HG02884 (cell line): Measurements from ENCODE around the gene TEPSIN.
"Not testable (repeated sequence)": the region's sequence is repeated elsewhere in the genome, so short reads cannot be mapped to it uniquely, and the experiment has no call there.

ENCODE experiments used
- ATAC-seq: cut with Tn5 transposase; IDR thresholded peaks from one replicate; pipeline ENCODE4 v1.9.1; 2021; ENCODE audit warnings: mild to moderate bottlenecking, moderate library complexity; ENCODE audit not compliant: unreplicated experiment

Gene TEPSIN

GRCh38 chr17:81237591-81238489, 1.0 kb downstream of the TEPSIN start:
- ATAC-seq = no peak

- no peak for ATAC-seq
Measured at GRCh38 chr17:81236784-81237183, 2.1 kb downstream of the TEPSIN start.

GRCh38 chr17:81235822-81236740, 2.8 kb downstream of the TEPSIN start:
- no peak for ATAC-seq

GRCh38 chr17:81234940-81235821, 3.7 kb downstream of the TEPSIN start:
- ATAC-seq = no peak

GRCh38 chr17:81234506-81234855, 4.4 kb downstream of the TEPSIN start:
- no peak for ATAC-seq

- no peak for ATAC-seq
Measured at GRCh38 chr17:81233811-81234505, 4.9 kb downstream of the TEPSIN start.

- no peak for ATAC-seq
Measured at GRCh38 chr17:81233316-81233715, 5.5 kb downstream of the TEPSIN start.

- no peak for ATAC-seq
Measured at GRCh38 chr17:81232616-81233241, 6.1 kb downstream of the TEPSIN start.

GRCh38 chr17:81231766-81232581, 6.9 kb downstream of the TEPSIN start:
- ATAC-seq = no peak

- no peak for ATAC-seq
Measured at GRCh38 chr17:81231121-81231645, 7.7 kb downstream of the TEPSIN start.

- no peak for ATAC-seq
Measured at GRCh38 chr17:81230043-81230820, 8.6 kb downstream of the TEPSIN start.

GRCh38 chr17:81229666-81229920, 9.3 kb downstream of the TEPSIN start:
- ATAC-seq = no peak

GRCh38 chr17:81228834-81229665, 9.8 kb downstream of the TEPSIN start:
- ATAC-seq = no peak

- no peak for ATAC-seq
Measured at GRCh38 chr17:81228420-81228819, 10.4 kb downstream of the TEPSIN start.

GRCh38 chr17:81227630-81228029, 11.2 kb downstream of the TEPSIN start:
- not testable (repeated sequence) for ATAC-seq

GRCh38 chr17:81223762-81224130, 15.1 kb downstream of the TEPSIN start:
- no peak for ATAC-seq
